HL-60/S4 (cell line): Measurements from ENCODE around the gene PXN.
"Not testable (repeated sequence)": the region's sequence is repeated elsewhere in the genome, so short reads cannot be mapped to it uniquely, and the experiment has no call there.

Source experiments
- in situ Hi-C: fragments of 300-500 bp; cut with MboI; formaldehyde crosslinking; loops from 2 replicates; pipeline ENCODE4 v1.14.3; 2022; ENCODE audit warnings: low sequenced_read_pairs

Gene PXN

DNA sequence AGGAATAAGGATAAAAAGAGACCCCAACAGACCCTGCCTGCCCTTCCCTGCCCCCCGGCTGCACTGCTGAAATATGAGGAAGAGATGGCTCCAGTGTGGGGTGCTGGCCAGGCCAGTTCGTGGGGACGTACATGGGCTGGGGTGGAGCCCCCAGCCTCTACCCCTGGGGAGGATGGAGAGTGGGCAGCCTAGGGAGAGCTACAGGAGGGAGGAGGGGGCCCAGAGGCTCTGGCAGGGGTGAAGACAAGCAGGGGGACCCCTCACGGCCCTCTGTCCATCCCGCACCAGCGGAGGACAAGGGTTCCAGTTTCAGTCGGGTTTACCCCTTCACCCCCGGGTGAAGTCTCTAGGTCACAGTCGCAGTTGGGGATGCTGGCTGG lies 53.6 kb downstream of the PXN start:
- in situ Hi-C loops: no loop called here

DNA sequence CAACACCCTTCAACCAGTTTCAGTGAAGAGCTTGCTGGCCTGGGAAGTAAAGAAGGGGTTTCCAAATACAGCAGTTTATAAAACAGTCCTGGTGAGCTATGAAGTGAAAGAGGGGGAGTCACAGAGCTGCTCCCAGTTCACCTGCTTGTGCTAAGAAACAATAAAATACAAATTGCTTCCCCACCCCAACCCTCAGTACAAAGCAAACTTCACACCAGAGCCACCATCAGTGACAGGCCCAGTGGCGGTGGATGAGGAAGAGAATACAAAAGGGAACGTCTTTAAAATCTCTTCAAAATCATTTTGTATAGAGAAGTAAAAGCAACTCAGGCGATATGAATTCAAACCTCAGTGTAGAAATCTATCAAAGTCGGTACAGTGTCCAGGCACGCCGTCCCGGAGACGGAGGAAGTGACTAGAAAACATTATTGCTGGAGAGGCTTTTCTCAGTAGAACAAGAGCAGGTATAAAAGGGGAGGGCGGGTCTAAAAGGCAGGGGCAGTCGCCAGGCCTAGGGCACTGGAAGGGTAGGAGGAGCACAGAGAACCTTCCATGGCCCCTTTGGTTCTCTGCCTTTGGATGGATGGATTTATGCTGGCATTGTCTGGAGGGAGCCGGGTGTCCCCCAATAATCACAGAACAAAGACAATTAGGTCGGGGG lies 54.2 kb downstream of the PXN start:
- in situ Hi-C loops: no loop called here

GRCh38 chr12:120209851-120210250 lies 55.7 kb downstream of the PXN start:
- in situ Hi-C loops: no loop called here

DNA sequence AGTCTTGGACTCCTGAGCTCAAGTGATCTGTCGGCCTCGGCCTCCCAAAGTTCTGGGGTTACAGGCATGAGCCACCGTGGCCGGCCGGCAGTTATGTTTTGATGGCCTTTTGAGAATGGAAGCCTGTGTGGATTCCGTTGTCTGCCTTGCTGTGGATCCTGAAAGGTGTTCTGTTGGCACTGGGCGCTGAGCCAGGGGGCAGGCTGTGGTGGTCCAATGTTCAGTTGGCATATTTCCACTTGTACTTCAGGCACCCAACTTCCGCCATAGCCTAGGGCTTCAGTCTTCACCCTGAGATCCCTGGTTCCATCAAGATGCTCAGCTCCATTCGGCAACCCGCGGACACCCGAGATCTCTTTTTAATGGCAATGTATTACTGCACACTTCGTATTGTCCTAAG lies 58.3 kb downstream of the PXN start:
- in situ Hi-C loops: no loop called here

GRCh38 chr12:120206781-120207180 lies 58.7 kb downstream of the PXN start:
- in situ Hi-C loops: not testable (repeated sequence)

DNA sequence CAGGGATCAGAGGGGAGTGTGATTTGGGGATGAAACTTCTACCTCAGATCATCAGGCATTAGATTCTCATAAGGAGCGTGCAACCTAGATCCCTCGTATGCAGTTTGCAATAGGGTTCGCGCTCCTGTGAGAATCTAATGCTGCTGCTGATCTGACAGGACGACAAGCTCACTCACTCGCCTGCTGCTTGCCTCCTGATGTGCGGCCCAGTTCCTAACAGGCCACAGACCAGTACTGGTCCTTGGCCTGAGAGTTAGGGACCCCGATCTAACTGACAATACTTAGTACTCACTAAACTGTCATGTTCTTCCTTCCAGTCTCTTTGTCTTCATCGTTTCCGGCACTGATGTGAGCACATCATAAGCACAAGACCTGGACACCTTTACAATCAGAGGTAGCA lies 59.3 kb downstream of the PXN start:
- in situ Hi-C loops: no loop called here

GRCh38 chr12:120204171-120204570 lies 61.4 kb downstream of the PXN start:
- in situ Hi-C loops: no loop called here

DNA sequence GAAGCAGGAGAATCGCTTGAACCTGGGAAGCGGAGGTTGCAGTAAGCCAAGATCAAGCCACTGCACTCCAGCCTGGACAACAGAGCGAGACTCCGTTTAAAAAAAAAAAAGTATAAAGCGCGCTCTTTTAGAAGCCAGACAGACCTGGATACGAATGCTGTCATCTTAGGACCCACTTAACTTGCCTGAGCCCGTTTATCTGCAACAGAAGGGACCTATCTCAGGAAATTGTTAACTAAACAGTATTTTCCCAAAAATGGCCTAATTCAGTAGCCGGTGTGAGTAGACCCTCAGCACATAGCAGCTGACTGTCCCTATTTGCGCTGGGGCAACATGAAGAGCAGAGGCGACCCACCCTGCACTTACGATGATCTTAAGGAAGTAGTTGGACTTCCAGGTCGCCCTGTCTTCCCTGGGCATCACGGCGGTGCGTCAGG lies 65.1 kb downstream of the PXN start:
- in situ Hi-C loops: no loop called here

DNA sequence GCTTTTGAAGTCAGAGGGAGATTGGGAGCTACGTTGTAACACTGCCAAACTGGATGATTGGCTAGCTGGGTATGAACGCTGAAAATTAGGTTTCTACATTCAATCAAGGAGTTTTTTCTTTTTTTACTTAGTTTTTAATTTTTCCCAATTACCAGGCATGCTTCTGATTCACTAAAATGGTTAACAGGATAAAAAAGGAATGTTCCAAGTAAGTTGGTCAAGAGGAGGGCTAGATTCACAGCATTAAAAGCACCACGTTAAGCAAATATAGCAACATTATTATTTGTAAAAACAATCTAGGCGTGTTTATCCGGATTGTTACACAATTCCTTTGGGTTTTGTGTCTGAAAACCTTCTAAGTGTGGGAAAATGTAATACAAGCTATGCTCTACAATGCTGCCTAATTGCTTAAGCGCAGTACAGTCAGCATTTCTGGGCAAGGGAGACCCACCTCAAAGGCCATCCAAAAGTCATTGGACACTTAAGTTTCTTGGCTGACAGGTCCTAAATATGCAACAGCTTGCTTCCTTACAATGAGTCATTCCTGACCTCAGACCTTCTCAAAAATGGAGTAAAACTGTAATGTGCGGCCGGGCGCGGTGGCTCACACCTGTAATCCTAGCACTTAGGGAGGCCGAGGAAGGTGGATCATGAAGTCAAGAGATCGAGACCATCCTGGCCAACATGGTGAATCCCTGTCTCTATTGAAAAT lies 65.8 kb downstream of the PXN start:
- in situ Hi-C loops: no loop called here

DNA sequence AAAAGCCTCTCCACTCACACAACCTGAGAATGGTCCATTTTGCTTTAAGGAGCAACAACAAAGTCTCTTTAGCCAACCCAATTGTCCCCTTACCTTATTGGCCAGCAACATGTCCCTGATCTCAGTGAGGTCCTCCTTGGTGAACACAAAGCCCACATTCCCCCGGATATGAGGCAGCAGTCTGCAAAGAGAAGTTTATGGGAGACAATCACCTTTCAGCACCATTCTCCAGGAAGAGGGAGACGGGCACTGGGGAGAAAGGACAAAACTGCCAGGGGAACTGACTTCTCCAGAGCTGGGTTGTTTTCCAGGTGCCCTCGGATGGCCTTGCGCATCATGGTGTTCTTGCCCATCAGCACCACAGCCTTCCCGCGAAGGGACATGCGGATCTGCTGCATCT lies 66.5 kb downstream of the PXN start:
- in situ Hi-C loops: no loop called here

- in situ Hi-C loops: no loop called here
Measured at GRCh38 chr12:120197542-120197887, 68.0 kb downstream of the PXN start.

DNA sequence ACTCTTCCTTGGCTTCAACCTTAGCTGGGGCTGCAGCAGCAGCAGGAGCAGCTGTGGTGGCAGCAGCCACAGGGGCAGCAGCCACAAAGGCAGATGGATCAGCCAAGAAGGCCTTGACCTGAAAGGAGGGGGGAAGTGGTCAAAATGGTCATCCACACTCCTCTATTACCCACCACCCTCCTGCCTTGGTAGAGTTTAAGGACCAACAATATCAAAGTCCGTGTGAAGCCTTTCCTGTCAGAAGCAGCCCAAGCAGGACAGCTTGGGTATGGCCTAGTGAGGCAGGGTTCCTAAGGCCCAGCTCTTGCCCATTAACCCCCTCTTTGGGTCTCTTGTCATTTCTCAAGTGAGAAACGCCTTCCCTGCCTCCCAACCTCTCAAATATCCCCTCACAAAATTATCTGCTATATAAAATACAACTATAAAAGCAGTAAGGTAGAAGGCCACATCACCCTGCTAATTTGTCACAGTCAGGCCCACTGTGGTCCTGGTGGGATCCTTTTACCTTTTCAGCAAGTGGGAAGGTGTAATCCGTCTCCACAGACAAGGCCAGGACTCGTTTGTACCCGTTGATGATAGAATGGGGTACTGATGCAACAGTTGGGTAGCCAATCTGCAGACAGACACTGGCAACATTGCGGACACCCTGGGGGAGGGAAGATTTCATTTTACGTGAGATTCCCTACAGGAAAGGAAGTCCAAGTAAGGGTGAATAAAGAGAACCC lies 68.6 kb downstream of the PXN start:
- in situ Hi-C loops: not testable (repeated sequence)

DNA sequence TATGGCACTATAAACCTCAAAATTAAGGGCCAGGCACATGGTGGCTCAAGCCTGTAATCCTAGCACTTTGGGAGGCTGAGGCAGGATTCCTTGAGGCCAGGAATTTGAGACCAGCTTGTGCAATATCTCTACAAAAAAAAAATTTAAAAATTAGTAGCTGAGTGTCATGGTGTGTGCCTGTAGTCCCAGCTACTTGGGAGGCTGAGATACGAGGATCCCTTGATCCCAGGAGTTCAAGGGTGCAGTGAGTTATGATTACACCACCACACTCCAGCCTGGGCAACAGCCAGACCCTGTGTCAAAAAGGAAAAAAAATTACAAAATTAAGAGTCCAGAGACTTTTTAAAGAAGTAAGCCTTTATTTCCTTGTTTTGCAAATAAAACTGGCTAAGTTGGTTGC lies 69.2 kb downstream of the PXN start:
- in situ Hi-C loops: no loop called here

DNA sequence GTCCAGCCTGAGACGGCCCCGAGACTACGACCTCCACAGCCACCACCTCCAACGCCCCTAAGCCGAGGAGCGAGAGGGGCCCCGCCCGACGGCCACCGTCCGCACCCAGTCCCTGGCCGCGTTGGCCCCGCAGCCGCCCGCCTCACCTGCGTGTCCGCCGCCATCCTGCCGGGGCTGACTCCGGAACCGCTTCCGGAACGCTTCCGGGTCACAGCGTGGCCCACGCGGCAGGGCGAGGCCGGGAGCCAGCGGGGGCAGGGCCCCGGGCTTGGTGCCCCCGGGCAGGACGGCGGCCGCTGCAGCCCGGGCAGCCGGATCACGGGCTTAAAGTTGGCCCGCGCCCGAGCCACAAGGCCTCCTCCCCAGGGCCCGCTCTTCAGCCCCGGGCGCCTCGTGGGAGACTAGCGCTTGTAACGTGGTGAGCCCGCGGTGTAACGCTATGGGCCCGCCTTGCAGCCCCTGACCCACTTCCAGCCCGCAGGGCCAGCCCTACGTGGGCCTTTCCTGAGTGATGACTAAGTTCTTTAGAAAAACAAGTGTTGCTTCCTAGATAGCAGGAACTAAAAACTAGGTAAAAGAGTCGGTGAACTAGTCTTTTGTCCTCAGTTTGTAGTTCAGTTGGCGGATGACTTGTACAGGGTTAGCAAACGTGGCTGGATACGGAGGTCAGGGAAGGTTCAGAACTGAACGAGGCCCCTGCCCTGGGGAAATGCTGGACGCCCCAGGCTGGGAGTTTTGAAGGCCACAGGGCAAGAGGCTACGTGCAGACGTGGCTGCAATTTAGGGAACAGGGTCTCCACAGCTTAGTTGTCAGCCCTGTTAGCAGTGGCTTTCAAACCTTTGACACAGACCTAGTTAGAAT lies 70.8 kb downstream of the PXN start, which contains the start of gene GCN1:
Gene GCN1 (minus strand): TSS at position 182 of the 862 bp plus-strand sequence. CDS start 18 bp downstream, at position 164.
- in situ Hi-C loops: no loop called here

DNA sequence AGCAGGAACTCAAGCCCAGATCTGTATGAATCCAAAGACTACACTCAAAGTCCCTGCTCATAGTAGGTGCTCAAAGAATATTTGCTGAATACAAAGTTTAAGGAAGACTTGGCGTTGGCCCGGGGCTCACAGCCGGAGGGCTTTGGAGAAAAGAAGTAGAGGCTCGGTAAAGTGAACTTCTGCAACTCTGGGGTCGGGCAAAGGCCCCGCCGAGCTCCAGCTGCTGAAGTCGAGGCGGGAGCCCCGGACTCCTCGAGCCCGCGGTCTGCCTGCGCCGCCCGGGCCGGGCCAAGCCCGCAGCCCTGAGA lies 71.3 kb downstream of the PXN start:
- in situ Hi-C loops: no loop called here

GRCh38 chr12:120193286-120193685 lies 72.2 kb downstream of the PXN start:
- in situ Hi-C loops: not testable (repeated sequence)

DNA sequence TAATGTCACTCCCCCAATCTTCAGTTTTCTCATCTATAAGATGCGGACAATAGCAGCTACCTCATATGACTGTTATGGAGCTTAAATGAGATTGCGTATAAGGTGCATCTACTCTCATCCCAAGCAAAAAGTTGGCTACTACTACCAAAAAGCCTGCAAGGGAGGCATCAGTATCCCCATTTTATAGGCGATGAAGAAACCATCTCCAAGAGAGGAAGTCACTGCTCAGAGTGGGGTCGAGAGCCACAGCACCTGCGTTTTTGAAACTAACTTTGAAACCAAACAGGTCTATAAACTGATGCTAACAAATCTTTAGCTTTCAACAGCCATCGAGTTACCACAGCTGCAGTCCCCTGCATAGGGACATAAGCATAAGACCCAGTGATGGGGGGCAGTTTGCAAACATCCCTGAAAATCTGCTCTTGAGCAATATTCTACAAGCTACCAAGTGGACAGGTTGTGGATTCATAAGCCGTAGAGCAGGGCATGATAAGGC lies 74.5 kb downstream of the PXN start:
- in situ Hi-C loops: no loop called here

DNA sequence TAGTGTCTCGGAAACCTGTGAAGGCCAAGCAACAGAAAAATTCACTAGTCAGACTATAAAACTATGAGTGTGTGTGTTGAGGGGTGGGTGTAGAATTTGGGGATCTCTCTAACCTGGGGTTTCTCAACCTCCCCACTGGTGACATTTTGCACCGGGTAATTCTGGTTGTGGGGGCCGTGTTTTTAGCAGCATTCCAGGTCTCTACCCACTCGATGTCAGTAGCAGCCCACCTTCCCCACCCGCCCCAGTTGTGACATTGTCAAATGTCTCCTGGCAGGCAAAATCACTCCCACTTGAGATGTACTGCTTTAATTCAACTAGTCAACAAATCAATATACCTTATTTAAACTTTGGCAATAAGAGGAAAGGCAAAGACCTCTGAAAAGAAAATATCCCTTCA lies 75.1 kb downstream of the PXN start:
- in situ Hi-C loops: no loop called here

- in situ Hi-C loops: no loop called here
Measured at GRCh38 chr12:120186654-120187053, 78.9 kb downstream of the PXN start.

GRCh38 chr12:120183211-120183631 lies 82.3 kb downstream of the PXN start:
- in situ Hi-C loops: no loop called here

DNA sequence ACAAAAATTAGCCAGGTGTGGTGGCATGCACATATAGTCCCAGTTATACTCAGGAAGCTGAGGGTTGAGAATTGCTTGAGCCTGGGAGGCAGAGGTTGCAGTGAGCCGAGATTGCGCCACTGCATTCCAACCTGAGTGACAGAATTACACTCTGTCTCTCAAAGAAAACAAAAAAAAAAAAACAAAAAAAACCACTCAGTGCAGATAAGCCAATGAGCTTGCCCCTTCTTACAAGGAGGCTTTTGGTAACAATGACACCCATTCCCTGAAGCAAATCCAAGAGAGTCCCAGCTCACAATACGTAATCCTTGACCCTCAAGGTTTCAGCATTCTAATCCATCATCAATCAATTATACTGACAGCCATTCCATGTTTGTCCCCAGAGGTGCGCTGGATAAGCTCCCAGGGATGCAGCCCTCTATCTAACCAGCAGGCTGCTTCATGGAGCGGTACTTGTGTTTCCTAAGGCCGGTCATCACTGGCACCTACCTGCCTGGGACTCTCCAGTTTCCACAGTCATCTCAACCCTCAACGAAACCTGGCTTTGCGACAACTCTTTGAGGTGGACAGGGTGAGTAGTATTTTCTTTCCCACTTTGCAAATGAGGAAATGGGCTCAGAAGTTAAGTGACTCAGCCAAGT lies 83.4 kb downstream of the PXN start:
- in situ Hi-C loops: no loop called here
